DOHH2 (cell line): ENCODE data around the gene DCDC1.
"Not testable (repeated sequence)": the region's sequence is repeated elsewhere in the genome, so short reads cannot be mapped to it uniquely, and the experiment has no call there.

Experiments
- H3F3A ChIP-seq: fragments of 200-600 bp; sonication (generic), shearing (Covaris generic); 2 replicates; pipeline ENCODE4 v1.6.0; 2016; ENCODE audit warnings: antibody characterized with exemption, mild to moderate bottlenecking; ENCODE audit not compliant: control insufficient read depth, insufficient read depth
- H3K27ac ChIP-seq: fragments of 200-600 bp; sonication (generic); 2 replicates; pipeline ENCODE4 v1.5.1; 2014; ENCODE audit warnings: low read depth, mild to moderate bottlenecking, low read length, moderate library complexity
- H3K27me3 ChIP-seq: fragments of 200-600 bp; sonication (generic); 2 replicates; pipeline ENCODE4 v1.6.1; 2014; ENCODE audit warnings: mild to moderate bottlenecking, low read length, mixed read lengths; ENCODE audit not compliant: control insufficient read depth
- H3K36me3 ChIP-seq: fragments of 200-600 bp; sonication (generic); 2 replicates; pipeline ENCODE4 v1.6.1; 2014; ENCODE audit warnings: mild to moderate bottlenecking, low read length, moderate library complexity, mixed read lengths; ENCODE audit not compliant: control insufficient read depth
- H3K4me1 ChIP-seq: fragments of 200-600 bp; sonication (generic); 2 replicates; pipeline ENCODE4 v1.6.1; 2014; ENCODE audit warnings: mild to moderate bottlenecking, low read length, mixed read lengths; ENCODE audit not compliant: control insufficient read depth
- H3K4me2 ChIP-seq: fragments of 200-600 bp; sonication (generic); 2 replicates; pipeline ENCODE4 v1.6.0; 2014; ENCODE audit warnings: mild to moderate bottlenecking, low read length, moderate library complexity
- H3K4me3 ChIP-seq: fragments of 200-600 bp; sonication (generic); 2 replicates; pipeline ENCODE4 v1.5.1; 2014; ENCODE audit warnings: mild to moderate bottlenecking, low read length, mixed read lengths
- H3K79me2 ChIP-seq: fragments of 200-600 bp; sonication (generic); 2 replicates; pipeline ENCODE4 v1.6.1; 2014; ENCODE audit warnings: mild to moderate bottlenecking, low read length, mixed read lengths; ENCODE audit not compliant: control insufficient read depth
- H3K9me2 ChIP-seq: fragments of 200-600 bp; sonication (generic); replicated peaks from 2 replicates; pipeline ENCODE4 v1.6.1; 2014; ENCODE audit warnings: mild to moderate bottlenecking, low read length, mixed read lengths; ENCODE audit not compliant: control insufficient read depth
- H3K9me3 ChIP-seq: fragments of 200-600 bp; sonication (generic); 2 replicates; pipeline ENCODE4 v1.6.1; 2014; ENCODE audit warnings: antibody characterized with exemption, low read length, mixed read lengths; ENCODE audit not compliant: control insufficient read depth, insufficient read depth
- H4K20me1 ChIP-seq: fragments of 200-600 bp; sonication (generic); 2 replicates; pipeline ENCODE4 v1.6.0; 2014; ENCODE audit warnings: low read depth, mild to moderate bottlenecking, antibody characterized with exemption, low read length, moderate library complexity; ENCODE audit not compliant: control insufficient read depth, insufficient read depth
- CTCF ChIP-seq: fragments of 200-600 bp; sonication (generic); IDR thresholded peaks from one replicate; pipeline ENCODE4 v1.5.1; 2014; ENCODE audit warnings: antibody characterized with exemption, mild to moderate bottlenecking, low read depth, low read length; ENCODE audit not compliant: poor library complexity, severe bottlenecking
- EZH2phosphoT487 ChIP-seq: fragments of 200-600 bp; sonication (generic); IDR thresholded peaks from 2 replicates; pipeline ENCODE4 v1.6.1; 2017; ENCODE audit warnings: borderline replicate concordance, mild to moderate bottlenecking, antibody characterized with exemption, low read length, moderate library complexity, mixed read lengths

DCDC1 gene

GRCh38 chr11:30960387-30960992 lies 409.0 kb downstream of the DCDC1 start:
- no peaks in the 10 kb centered on the region for H3K79me2 ChIP-seq
- H4K20me1 ChIP-seq = no peaks in the 10 kb centered on the region
- H3K36me3 ChIP-seq = no peaks in the 10 kb centered on the region
- H3K4me3 ChIP-seq = no peak overlapping the region
- H3K9me3 ChIP-seq = no peaks in the 10 kb centered on the region
- H3K9me2 ChIP-seq = no peaks in the 10 kb centered on the region
- H3K27ac ChIP-seq = no peak overlapping the region
- TF ChIP-seq EZH2phosphoT487 (no peak), CTCF (peak; percentile 43)
- no peaks in the 10 kb centered on the region for H3K27me3 ChIP-seq
- no peaks in the 10 kb centered on the region for H3F3A ChIP-seq
- no peak overlapping the region for H3K4me2 ChIP-seq
- H3K4me1 ChIP-seq = no peaks in the 10 kb centered on the region

- no peaks in the 10 kb centered on the region for H4K20me1 ChIP-seq
- no peaks in the 10 kb centered on the region for H3K4me1 ChIP-seq
- H3K9me3 ChIP-seq = no peaks in the 10 kb centered on the region
- H3F3A ChIP-seq = no peaks in the 10 kb centered on the region
- no peaks in the 10 kb centered on the region for H3K79me2 ChIP-seq
- no peak overlapping the region for H3K27ac ChIP-seq
- TF ChIP-seq EZH2phosphoT487 (no peak), CTCF (no peak)
- no peaks in the 10 kb centered on the region for H3K27me3 ChIP-seq
- no peaks in the 10 kb centered on the region for H3K9me2 ChIP-seq
- H3K4me2 ChIP-seq = no peak overlapping the region
- H3K36me3 ChIP-seq = no peaks in the 10 kb centered on the region
- no peak overlapping the region for H3K4me3 ChIP-seq
Measured at GRCh38 chr11:30956751-30957150, 412.8 kb downstream of the DCDC1 start.

- H3K9me3 ChIP-seq = no peaks in the 10 kb centered on the region
- H3F3A ChIP-seq = no peaks in the 10 kb centered on the region
- no peaks in the 10 kb centered on the region for H3K36me3 ChIP-seq
Measured at GRCh38 chr11:30949838-30950237, 419.7 kb downstream of the DCDC1 start.

GRCh38 chr11:30947715-30948114 lies 421.8 kb downstream of the DCDC1 start:
- not testable (repeated sequence) for H3K36me3 ChIP-seq, H3K79me2 ChIP-seq, H3K4me2 ChIP-seq, H3K9me2 ChIP-seq, H3K9me3 ChIP-seq, H4K20me1 ChIP-seq, H3K4me3 ChIP-seq, H3K27me3 ChIP-seq, H3F3A ChIP-seq, H3K27ac ChIP-seq, H3K4me1 ChIP-seq

More at GRCh38 chr11:30949838-30950237, 419.7 kb downstream of the DCDC1 start:
- Histone ChIP-seq H4K20me1 (no peaks in the 10 kb centered on the region), H3K27ac (no peak overlapping the region), H3K79me2 (no peaks in the 10 kb centered on the region), H3K4me1 (no peaks in the 10 kb centered on the region), H3K4me3 (no peak overlapping the region), H3K27me3 (no peaks in the 10 kb centered on the region), H3K4me2 (no peak overlapping the region), H3K9me2 (no peaks in the 10 kb centered on the region)
- TF ChIP-seq CTCF = no peak
- no peak for TF ChIP-seq EZH2phosphoT487
